OCI-M1 (cell line): ENCODE data around the gene PPP1R26.
"Not testable (repeated sequence)": the region's sequence is repeated elsewhere in the genome, so short reads cannot be mapped to it uniquely, and the experiment has no call there.

ENCODE experiments used
- DNase-seq: peaks from one replicate; lab custom pipeline; 2025; lab: John Stamatoyannopoulos, UW

The PPP1R26 gene

DNA sequence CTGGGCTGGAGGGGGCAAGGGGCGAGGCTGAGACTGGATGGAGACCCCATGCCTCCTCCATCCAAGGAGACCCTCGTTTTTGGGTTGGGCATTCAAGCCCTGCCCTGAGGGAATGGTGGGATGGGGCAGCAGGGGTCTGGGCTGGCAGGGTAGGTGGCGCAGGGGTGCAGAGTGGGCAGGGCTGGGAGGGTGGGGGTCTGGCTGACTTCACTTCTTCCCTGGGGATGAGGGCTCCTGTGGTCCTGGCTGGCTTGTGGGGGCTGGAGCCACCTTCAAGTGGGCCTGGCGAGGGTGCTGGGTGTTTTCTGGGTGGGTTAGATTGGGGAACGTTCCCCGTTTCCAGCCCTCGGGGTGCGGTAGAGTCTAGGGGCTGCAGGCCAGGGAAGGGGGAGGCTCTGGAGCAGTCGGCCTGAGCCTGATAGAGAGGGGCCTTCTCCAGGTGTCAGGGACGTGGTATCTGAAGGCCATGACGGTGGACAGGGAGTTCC is 42.1 kb downstream of the PPP1R26 start:
- no peak for DNase-seq

DNA sequence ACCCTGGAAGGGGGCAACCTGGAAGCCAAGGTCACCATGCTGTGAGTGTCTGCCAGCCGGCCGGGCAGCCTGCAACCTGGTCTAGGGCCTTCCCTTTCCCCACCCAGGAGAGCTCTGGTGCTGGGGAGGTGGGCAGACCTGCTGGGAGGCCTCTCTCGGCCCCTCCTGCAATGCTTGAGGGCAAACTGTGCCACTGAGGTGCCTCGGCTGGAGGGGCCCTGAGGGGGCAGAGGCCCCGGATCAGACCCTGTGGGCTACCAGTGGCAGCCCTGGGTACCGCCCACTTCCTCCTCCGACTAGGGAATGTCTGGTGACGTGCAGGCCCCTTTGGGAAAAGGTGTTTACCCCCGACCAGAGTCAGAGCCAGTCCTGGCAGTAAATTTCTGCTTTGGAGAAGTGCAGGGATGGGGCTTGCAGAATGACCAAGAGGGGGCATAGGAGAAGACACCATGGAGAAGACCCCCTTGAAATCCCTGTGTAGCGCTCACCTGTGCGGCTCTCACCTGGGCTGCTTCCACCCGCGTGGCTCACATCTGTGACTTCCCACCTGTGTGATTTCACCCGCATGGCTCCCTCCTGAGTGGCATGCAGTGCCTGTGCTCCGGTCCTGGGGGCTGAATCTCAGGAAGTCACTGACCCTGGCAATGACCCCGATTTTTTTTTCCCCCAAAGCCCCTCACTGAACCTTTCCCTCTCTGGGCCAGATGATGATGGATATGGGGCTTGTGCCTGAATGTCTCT is 42.7 kb downstream of the PPP1R26 start:
- no peak for DNase-seq

DNA sequence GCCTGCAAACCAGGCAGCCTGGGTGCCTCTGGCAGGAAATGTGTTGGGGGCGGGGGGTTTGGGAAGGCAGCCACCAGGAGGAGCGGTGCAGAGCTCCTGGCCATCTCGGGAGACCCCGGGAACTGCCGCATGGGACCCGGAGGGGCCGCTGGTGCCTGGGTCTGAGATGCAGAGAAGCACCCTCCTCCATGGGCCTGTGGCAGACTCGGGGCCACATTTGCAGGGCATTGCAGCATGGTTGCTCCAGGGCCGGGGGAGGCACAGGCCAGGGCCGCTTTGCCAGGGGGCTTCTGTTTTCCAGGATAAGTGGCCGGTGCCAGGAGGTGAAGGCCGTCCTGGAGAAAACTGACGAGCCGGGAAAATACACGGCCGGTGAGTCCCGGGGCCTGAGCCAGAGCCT is 43.3 kb downstream of the PPP1R26 start:
- no peak for DNase-seq

DNA sequence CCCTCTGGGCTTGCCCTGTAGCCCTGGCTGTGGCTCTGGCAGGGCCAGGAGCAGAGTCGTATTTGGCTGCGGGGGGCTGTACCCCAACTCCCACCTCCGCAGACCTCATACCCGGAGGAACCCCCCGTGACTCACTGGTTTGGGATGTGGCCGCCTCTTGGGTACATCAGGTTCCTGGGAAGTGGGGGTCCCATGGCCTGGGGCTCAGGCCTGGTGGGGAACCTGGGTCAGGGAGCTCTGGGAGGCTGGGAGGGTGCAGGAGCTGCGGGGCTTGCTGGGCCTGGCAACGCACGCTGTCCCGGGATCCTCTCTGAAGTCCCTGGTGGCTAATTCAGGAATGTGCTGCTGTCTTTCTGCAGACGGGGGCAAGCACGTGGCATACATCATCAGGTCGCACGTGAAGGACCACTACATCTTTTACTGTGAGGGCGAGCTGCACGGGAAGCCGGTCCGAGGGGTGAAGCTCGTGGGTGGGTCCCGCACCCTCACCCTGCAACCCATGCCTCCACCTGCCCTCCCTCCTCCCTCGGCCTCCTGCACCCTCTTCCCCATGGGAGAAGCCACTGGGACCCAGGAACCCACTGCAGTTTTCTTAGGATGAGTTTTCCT is 44.0 kb downstream of the PPP1R26 start:
- DNase-seq, result no peak

DNA sequence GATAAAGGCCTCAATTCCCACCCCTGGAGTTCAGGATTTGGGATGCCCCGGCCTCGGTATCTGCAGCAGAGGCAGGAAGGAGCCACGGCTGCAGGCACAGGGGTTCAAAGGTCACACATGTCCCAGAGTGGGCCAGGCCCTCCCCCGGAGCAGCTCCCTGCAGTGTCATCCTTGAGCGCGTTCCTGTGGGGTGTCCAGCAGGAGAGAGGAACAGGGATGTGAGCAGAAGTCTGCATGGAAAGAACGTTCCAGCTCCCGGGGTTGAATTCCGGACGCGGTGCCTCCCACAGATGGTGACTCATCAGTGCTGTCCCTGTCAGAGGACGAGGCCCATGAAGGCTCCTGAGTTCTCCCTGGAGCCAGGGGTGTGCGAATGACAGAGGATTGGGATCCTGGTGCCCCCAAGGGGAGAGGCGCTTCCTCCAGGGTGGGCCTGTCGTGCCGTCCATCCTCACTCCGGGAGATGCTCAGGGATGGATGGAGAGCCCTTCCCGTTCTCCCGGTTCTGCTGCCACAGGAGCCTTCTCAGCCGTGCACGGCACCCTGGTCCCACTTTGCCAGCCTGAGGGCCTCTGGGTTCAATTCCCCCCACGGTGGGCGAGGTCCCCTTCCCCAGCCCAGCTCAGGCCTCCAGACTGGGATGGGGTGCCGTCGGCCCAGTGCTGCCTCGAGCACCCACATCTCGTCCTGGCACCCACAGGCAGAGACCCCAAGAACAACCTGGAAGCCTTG is 44.7 kb downstream of the PPP1R26 start:
- no peak for DNase-seq

DNA sequence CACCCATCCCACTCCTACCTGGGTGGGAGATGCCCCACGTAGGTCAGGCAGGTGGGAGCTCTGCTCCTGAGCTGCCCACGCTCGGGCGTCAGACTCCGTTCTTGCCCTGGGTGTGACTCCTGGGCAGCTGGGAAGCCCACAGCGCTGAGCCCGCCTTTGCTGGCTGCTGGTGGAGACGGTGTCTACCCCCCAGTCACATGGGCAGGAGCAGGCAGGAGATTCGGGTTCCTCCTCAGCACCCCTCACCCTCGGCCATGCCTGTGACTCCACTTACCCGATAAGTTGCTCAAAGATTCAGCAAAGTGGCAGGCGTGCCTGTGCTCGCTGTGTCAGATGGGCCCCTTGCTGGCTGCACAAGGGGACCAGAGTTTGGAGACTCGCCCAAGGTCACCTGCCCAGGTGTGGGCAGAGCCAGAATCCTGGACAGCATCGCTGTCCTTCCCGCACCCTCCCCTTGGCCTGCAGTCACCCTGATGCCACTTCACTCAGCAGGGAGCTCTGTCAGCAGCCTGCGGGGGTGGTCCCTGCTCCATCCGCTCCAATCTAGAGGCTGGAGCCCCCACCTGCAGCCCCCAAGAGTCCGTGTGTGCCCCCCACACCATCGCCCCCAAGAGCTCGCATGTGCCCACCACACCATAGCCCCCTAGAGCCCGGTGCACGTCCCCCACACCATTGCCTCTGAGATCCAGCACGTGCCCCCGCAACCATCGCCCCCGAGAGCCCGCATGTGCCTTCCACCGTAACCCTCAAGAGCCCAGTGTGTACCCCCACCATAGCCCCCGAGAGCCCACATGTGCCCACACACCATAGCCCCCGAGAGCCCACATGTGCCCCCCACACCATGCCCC is 45.9 kb downstream of the PPP1R26 start:
- DNase-seq, result no peak

DNA sequence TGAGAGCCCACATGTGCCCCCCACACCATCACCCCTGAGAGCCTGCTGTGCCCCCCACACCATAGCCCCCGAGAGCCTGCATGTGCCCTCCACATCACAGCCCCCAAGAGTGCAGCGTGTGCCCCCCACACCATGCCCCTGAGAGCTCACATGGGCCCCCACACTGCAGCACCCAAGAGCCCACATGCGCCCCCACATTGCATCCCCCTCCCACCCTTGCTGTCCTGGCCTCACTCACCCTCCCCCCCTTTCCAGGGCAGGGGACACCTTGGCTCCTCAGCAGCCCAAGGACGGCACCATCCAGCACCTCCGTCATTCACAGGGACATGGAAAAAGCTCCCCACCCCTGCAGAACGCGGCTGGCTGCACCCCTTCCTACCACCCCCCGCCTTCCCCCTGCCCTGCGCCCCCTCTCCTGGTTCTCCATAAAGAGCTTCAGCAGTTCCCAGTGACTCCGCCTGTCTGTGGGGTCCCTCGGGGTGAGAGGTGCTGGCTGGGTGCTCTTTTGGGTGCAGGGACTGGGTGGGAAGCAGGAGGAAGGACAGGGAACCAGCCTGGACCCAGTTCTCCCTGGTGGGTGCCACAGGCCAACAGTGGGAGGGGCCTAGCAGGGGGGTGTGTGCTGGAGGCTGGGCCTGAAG is 46.6 kb downstream of the PPP1R26 start:
- no peak for DNase-seq

DNA sequence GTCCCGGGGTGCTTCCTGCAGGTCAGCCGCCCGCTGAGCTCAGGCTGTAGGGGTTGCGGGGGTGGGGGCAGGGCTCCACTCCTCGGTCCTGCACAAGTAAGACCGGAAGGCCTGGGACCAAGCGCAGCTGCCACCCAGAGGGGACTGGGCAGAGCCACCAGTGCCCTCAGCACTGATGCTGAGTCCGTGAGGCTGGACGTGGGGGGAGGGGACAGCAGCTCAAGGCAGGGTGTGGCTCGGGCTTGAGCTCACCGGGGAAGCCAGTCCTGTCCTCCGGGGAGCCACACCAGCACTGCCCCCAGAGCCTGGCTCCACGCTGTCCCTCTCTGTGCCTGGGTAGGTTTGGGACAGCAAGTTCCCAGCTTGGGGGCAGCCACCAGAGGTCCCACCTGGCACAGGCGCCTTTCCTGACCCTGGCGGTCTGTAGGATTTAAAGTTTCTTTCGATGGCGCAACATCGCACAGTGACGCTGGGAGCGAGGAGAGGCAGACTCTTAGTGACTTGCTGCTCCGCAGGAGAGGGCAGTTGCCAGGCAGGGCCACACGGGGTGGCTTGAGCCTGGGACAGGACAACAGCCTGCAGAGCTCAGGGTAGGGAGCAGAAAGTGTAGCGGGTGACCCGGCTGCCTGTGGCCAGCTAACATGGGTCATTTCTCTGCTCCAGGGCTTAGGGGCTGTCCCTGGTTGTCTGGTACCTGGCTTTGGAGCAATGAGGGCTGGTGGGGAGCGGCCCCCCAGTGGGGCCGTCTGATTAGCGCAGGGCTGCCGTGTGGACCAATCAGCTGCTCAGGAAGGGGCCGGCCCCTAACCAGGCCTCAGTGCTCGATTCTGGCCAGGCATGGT is 47.4 kb downstream of the PPP1R26 start:
- no peak for DNase-seq

DNA sequence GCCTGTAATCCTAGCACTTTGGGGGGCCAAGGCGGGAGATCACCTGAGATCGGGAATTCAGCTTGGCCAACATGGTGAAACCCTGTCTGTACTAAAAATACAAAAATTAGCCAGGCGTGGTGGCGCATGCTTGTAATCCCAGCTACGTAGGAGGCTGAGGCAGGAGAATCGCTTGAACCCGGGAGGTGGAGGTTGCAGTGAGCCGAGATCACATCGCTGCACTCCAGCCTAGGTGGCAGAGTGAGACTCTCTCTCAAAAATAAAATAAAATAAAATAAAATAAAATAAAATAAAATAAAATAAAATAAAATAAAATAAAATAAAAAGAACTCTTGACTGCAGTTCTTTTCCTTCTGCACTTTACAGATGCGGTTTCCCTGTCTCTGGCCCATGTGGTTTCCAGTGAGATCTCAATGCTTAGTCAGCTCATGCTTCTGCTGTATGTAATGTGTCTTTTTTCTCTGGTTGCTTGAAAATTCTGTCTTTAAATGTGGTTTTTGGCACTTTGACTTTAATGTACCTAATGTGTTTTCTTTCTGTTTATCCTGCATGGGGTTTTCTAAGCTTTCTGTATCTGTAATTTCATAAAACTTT is 49.4 kb downstream of the PPP1R26 start:
- not testable (repeated sequence) for DNase-seq

DNA sequence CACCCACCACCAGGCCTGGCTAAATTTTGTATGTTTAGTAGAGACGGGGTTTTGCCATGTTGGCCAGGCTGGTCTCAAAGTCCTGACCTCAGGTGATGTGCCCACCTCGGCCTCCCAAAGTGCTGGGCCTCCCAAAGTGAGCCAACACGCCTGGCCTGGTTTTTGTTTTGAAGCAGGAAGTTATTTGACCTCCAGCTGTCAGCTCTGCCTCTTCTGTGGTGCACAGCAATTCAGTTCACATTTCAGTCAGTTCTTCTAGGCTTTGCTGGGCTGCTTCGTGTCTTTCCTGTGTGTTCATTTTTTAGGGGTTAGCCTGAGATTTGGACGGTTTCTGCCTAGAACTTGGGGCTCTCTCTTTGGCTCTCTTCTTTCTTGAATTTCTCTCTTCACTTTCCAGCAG is 50.6 kb downstream of the PPP1R26 start:
- no peak for DNase-seq

DNA sequence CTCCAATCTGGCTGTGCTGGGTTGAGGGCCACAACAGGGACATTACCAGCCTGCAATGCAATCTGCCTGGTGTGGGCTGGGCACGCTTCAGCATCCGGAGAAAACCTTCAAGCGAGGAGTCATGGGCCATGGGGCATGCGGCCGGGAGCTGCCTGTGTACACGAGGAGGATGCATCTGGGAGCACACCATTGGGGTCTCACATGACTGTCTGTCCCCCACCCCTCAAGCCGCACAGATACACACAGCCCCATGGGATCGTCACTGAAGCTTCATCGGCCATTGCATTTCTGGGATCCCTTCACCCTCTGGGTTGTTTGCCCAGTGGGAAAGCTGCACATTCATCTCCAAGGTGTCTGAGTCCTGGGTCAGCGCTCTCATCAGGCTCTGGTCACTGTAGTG is 51.5 kb downstream of the PPP1R26 start:
- no peak for DNase-seq

DNA sequence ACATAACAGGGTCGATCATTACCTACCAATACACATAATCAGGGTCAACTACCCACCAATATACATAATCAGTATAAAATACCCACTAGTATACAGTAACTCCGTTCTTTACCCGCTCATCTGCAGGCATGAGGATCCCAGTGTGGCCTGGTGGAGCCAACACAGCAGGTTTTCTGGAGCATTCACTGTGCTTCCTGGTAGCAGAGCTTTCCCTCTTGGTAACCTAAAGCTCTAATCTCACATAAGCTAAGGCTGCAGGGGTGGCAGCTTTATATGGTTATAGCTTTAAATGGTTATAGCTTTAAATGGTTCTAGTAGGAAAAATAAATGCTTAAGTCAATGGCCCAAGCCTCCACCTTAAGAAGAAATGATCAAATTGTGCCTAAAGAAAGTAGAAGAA is 53.5 kb downstream of the PPP1R26 start:
- no peak for DNase-seq

DNA sequence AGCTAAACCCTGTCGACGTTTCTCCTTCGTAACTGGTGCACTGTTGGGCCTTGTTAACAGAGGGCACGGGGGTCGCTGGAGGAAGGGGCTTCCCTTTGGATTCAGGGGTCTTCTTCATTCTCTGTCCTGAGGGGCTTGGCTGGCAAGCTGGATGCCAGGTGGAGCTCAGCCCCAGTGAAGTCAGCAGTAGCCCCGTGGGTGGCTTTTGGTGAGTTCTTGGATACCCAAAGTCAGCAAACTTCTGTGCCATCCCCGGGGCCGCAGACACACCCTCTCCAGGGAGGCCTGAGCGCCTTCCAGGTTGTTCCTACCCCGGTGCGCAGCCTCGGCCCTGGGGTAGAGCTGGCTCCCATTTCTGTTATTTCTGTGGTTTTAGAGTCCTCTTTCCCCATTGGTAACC is 54.1 kb downstream of the PPP1R26 start:
- no peak for DNase-seq

DNA sequence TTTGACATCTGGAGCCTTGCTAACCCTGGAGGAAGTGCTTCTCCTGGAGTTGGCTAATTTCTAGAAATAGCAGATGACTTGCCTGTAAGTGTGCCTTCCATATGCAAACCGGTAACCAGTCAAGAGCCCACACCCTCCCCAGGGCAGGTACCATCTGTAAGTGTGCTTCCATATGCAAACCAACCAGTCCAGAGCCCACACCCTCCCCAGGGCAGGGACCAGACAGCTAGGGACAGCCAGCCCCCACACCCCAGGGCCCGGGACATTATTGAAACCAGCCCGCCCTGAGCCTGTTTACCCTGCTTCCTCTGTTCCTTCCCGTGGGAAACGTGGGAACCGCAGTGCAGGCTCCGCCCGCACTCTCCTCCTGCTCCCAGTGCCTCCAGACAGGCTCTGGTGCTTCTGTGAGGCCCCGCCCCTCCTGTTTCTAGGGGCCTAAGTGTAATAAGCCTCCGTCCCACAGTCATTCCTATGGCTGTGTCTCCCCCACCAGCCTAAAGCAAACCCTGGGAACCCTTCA is 54.7 kb downstream of the PPP1R26 start:
- not testable (repeated sequence) for DNase-seq

DNA sequence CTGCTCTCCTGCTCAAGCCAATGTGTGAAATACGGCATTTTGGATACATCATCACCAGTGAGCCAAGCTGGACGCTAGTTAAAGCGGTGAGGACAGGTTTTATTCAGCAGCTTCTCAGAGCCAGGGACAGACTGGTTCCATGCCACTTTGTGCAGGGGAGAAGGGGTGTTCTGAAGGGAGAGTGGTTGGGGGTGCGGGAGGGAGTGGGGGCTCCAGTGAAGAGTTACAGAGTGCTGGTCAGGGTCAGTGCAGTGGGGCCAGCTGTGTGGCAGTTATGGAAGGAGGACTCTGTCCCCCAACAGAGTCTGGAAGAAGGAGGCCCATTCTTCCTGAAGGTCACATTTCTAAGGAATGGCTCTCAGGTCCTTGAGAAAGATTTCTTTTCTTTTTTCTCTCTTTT is 55.2 kb downstream of the PPP1R26 start:
- DNase-seq, result not testable (repeated sequence)

DNA sequence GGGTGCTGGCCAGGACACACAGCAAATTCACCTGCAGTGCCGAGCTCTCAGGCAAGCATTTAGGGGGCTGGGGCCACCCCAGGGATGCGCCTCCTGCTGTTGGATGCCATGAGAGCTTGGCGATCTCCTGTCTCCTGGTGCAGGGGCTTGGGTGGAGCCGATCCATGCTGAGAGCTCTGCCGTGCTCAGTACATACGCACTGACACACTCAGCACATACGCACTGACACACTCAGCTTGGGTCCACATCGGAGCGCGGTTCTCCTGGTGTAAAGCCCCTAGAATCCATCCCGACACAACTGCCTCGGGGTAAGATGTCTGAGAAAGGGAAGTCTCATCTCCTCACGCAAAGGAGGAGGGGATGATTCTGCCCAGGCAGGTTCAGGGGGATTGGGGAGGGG is 56.0 kb downstream of the PPP1R26 start:
- DNase-seq, result not testable (repeated sequence)

DNA sequence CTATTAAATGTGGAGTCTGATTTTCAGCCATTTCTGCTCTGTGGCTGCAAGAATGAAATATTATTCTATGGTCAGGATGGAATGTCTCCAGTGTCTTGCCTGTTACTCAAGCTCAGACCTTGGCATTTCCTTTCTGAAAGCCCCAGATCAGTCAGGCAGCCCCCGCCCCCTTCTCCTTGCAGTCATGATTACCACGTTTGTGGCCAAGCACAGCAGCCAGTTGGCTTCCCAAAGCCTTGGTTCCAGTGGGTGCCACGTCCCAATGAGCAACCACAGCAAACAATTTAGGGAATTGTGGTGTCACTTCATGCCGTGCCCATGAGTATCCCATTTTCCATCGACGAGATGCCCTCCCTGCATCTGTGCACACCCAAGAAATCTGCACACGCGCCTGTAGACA is 56.6 kb downstream of the PPP1R26 start:
- no peak for DNase-seq
